Smooth muscle cell (in vitro differentiated cells): ENCODE results near the gene SFTA2. TPM values are rescaled to one million over a fixed set of nuclear protein-coding genes. Genes with fewer than 3 reads are reported as not detected.
"Not testable (repeated sequence)": the region's sequence is repeated elsewhere in the genome, so short reads cannot be mapped to it uniquely, and the experiment has no call there.

Experiments used
- DNase-seq: peaks from one replicate; lab custom pipeline; 2025; ENCODE audit not compliant: unreplicated experiment; lab: John Stamatoyannopoulos, UW
- H2AFZ ChIP-seq: fragments of 200-600 bp; sonication (generic); 2 replicates; pipeline ENCODE4 v1.6.0; 2016; ENCODE audit warnings: antibody characterized with exemption, low read depth, mild to moderate bottlenecking
- H3F3A ChIP-seq: fragments of 200-600 bp; sonication (generic); 2 replicates; pipeline ENCODE4 v1.6.0; 2017; ENCODE audit warnings: antibody characterized with exemption, low read depth
- H3K27ac ChIP-seq: fragments of 200-600 bp; sonication (generic); 2 replicates; pipeline ENCODE4 v1.5.1; 2016; ENCODE audit warnings: low read depth, mild to moderate bottlenecking
- H3K27me3 ChIP-seq: fragments of 200-600 bp; sonication (generic); 2 replicates; pipeline ENCODE4 v1.6.1; 2016; ENCODE audit warnings: low read depth, mild to moderate bottlenecking
- H3K36me3 ChIP-seq: fragments of 200-600 bp; sonication (generic); 2 replicates; pipeline ENCODE4 v1.5.1; 2016; ENCODE audit warnings: low read depth
- H3K4me1 ChIP-seq: fragments of 200-600 bp; sonication (generic); 2 replicates; pipeline ENCODE4 v1.5.1; 2016; ENCODE audit warnings: low read depth
- H3K4me2 ChIP-seq: fragments of 200-600 bp; sonication (generic); 2 replicates; pipeline ENCODE4 v1.6.0; 2016; ENCODE audit warnings: mild to moderate bottlenecking
- H3K4me3 ChIP-seq: fragments of 200-600 bp; sonication (generic); 2 replicates; pipeline ENCODE4 v1.5.1; 2016; ENCODE audit warnings: mild to moderate bottlenecking
- H3K79me2 ChIP-seq: fragments of 200-600 bp; sonication (generic); 2 replicates; pipeline ENCODE4 v1.6.0; 2016; ENCODE audit warnings: low read depth, mild to moderate bottlenecking
- H3K9ac ChIP-seq: fragments of 200-600 bp; sonication (generic); 2 replicates; pipeline ENCODE4 v1.6.0; 2016; ENCODE audit warnings: low read depth
- H3K9me3 ChIP-seq: fragments of 200-600 bp; sonication (generic); replicated peaks from 2 replicates; pipeline ENCODE4 v1.5.1; 2016; ENCODE audit warnings: low read depth
- H4K20me1 ChIP-seq: fragments of 200-600 bp; sonication (generic); 2 replicates; pipeline ENCODE4 v1.6.0; 2016; ENCODE audit warnings: low read depth
- CTCF ChIP-seq: fragments of 200-600 bp; sonication (generic); IDR thresholded peaks from 2 replicates; pipeline ENCODE4 v1.5.1; 2017; ENCODE audit warnings: borderline replicate concordance, mild to moderate bottlenecking, antibody characterized with exemption; ENCODE audit not compliant: insufficient read depth, poor library complexity, severe bottlenecking
- WGBS: methylation state at CpG from one replicate; pipeline ENCODE4 v1.1.7; 2016; ENCODE audit warnings: low lambda C conversion rate; 5-methylcytosine and 5-hydroxymethylcytosine counted together
- polyA plus RNA-seq: library from polyadenylated mRNA; unstranded; fragments of >200 nt; fragmentation: Nextera tagmentation; extraction: Ambion mirVana; gene quantifications from 2 replicates; pipeline ENCODE4 v1.2.1, GENCODE V29; 2016
- total RNA-seq: library from RNA; depleted of rRNA; stranded (reverse); fragments of >200 nt; gene quantifications from 2 replicates; pipeline ENCODE4 v1.2.3, GENCODE V29; 2014

The SFTA2 gene
- total and polyA plus RNA-seq, 2 experiments from 2014 or later = not detected

- Histone ChIP-seq H4K20me1 (no peaks in the 10 kb centered on the region), H3K36me3 (no peaks in the 10 kb centered on the region), H3K79me2 (no peaks in the 10 kb centered on the region), H3K9me3 (no peaks in the 10 kb centered on the region), H3K4me3 (no peak overlapping the region), H3F3A (no peaks in the 10 kb centered on the region), H3K9ac (no peak overlapping the region), H2AFZ (no peak overlapping the region), H3K4me2 (no peak overlapping the region), H3K4me1 (no peaks in the 10 kb centered on the region), H3K27me3 (no peaks in the 10 kb centered on the region), H3K27ac (no peak overlapping the region)
- WGBS = 98% methylated on average over 3 of the region's 3 CpGs
- no peak for TF ChIP-seq CTCF
- DNase-seq = no peak
These were observed 3.3 kb downstream of the SFTA2 start for GRCh38 chr6:30928677-30929076.

DNA sequence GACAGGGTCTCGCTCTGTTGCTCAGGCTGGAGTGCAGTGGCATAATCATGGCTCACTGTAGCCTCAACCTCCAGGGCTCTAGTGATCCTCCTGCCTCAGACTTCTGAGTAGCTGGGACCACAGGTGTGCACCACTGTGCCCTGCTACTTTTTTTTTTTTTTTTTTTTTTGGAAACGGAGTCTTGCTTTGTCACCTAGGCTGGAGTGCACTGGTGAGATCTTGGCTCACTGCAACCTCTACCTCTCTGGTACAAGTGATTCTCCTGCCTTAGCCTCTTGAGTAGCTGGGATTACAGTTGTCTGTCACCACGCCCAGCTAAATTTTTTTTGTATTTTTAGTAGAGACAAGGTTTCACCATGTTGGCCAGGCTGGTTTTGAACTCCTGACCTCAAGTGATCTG, 4.9 kb downstream of the SFTA2 start:
- H3F3A ChIP-seq, H3K27ac ChIP-seq, H4K20me1 ChIP-seq, H3K4me3 ChIP-seq, H2AFZ ChIP-seq, DNase-seq, H3K36me3 ChIP-seq, H3K27me3 ChIP-seq, H3K9ac ChIP-seq, H3K4me1 ChIP-seq, H3K4me2 ChIP-seq, H3K9me3 ChIP-seq, H3K79me2 ChIP-seq: not testable (repeated sequence)
- WGBS = 100% methylated on average over 3 of the region's 3 CpGs

GRCh38 chr6:30926644-30927043, 5.3 kb downstream of the SFTA2 start:
- no peak for DNase-seq

DNA sequence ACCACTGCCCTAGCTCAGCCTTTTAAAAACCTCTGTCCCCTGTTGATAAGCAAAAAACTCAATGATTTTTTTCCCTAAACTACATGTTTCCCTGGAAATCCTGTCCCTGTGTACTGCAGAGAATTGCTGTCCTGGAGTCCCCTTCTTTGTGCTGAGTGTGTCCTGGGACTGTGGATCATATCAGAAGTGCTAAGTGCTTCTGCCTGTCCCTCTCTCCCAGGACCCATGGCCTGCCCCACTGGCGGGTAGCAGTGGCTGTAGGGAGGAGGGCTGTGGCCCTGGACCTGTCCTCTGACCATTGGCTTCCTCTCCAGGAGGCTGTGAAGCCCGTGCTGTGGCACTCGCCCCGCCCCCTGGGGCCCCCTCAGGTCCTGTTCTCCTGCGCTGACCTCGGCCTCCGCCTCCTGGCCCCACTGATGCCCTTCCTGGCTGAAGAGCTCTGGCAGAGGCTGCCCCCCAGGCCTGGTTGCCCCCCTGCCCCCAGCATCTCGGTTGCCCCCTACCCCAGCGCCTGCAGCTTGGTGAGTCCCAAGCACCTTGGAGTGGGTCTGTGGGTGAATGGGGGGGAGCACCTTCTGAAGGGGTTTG, 7.8 kb downstream of the SFTA2 start:
- not testable (repeated sequence) for H4K20me1 ChIP-seq, H3F3A ChIP-seq, H3K4me3 ChIP-seq, H3K27ac ChIP-seq, H3K4me1 ChIP-seq, DNase-seq, H3K9ac ChIP-seq, H2AFZ ChIP-seq, H3K4me2 ChIP-seq, H3K9me3 ChIP-seq, H3K79me2 ChIP-seq, H3K36me3 ChIP-seq, H3K27me3 ChIP-seq
- WGBS = 94% methylated on average over 9 of the region's 9 CpGs

More at GRCh38 chr6:30926644-30927043, 5.3 kb downstream of the SFTA2 start:
- no peaks in the 10 kb centered on the region for H3F3A ChIP-seq
- H3K36me3 ChIP-seq = no peaks in the 10 kb centered on the region
- H3K4me1 ChIP-seq = no peaks in the 10 kb centered on the region
- no peak overlapping the region for H3K27ac ChIP-seq
- no peak for TF ChIP-seq CTCF
- 94% methylated on average over 4 of the region's 4 CpGs for WGBS
- H3K27me3 ChIP-seq = no peaks in the 10 kb centered on the region
- no peak overlapping the region for H2AFZ ChIP-seq
- H3K79me2 ChIP-seq = no peaks in the 10 kb centered on the region
- H3K9ac ChIP-seq = no peak overlapping the region
- no peak overlapping the region for H3K4me3 ChIP-seq
- no peak overlapping the region for H3K4me2 ChIP-seq
- H4K20me1 ChIP-seq = no peaks in the 10 kb centered on the region
- no peaks in the 10 kb centered on the region for H3K9me3 ChIP-seq

DNA sequence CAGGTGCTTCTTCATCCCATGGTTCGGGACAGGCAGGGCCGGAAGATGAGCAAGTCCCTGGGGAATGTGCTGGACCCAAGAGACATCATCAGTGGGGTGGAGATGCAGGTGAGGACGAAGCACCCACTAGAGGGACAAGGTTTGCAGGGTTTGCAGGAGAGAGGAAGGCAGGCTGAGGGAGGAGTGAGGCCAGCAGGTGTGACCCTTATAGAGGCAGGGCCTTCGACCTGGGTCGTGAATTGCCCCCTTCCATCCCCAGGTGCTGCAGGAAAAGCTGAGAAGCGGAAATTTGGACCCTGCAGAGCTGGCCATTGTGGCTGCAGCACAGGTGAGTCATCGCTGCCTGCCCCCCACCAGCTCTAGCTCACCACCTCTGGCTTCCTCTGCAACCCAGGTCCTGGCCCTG, 9.5 kb downstream of the SFTA2 start:
- no peaks in the 10 kb centered on the region for H3K27me3 ChIP-seq
- no peak overlapping the region for H3K4me3 ChIP-seq
- no peak for DNase-seq
- no peaks in the 10 kb centered on the region for H4K20me1 ChIP-seq
- no peaks in the 10 kb centered on the region for H3K79me2 ChIP-seq
- no peaks in the 10 kb centered on the region for H3K4me1 ChIP-seq
- no peak overlapping the region for H3K4me2 ChIP-seq
- no peak overlapping the region for H3K9ac ChIP-seq
- no peak for TF ChIP-seq CTCF
- H3K36me3 ChIP-seq = no peaks in the 10 kb centered on the region
- H3F3A ChIP-seq = no peaks in the 10 kb centered on the region
- WGBS = 80% methylated on average over 7 of the region's 7 CpGs
- H3K27ac ChIP-seq = no peak overlapping the region
- H3K9me3 ChIP-seq = no peaks in the 10 kb centered on the region
- H2AFZ ChIP-seq = no peak overlapping the region
